C4-2B (cell line): ENCODE results near the gene TMEM44.

ENCODE experiments used
- H3K27ac ChIP-seq: fragments of 450-650 bp; 2 replicates; pipeline ENCODE4 v1.5.1; 2017
- CTCF ChIP-seq: fragments of 450-650 bp; conservative IDR thresholded peaks from 2 replicates; pipeline ENCODE4 v1.5.1; 2017; ENCODE audit warnings: mild to moderate bottlenecking
- ZFX ChIP-seq: fragments of 450-650 bp; IDR thresholded peaks from 2 replicates; pipeline ENCODE4 v1.6.1; 2017

Gene TMEM44

GRCh38 chr3:194570898-194571297 is 62.3 kb downstream of the TMEM44 start:
- H3K27ac ChIP-seq, result no peak overlapping the region
- no peak for TF ChIP-seq CTCF
- TF ChIP-seq ZFX, result no peak

GRCh38 chr3:194570235-194570634 is 63.0 kb downstream of the TMEM44 start:
- TF ChIP-seq ZFX (no peak), CTCF (no peak)
- H3K27ac ChIP-seq, result no peak overlapping the region

- no peak overlapping the region for H3K27ac ChIP-seq
- TF ChIP-seq ZFX, result no peak
- no peak for TF ChIP-seq CTCF
These were observed 64.0 kb downstream of the TMEM44 start for GRCh38 chr3:194569252-194569651.

- H3K27ac ChIP-seq, result no peak overlapping the region
- TF ChIP-seq CTCF (no peak), ZFX (no peak)
These were observed 67.5 kb downstream of the TMEM44 start for GRCh38 chr3:194565597-194566190.

- no peak overlapping the region for H3K27ac ChIP-seq
- TF ChIP-seq CTCF (no peak), ZFX (no peak)
These were observed 70.2 kb downstream of the TMEM44 start for GRCh38 chr3:194562986-194563385.

GRCh38 chr3:194561306-194561974 is 71.8 kb downstream of the TMEM44 start:
- no peak overlapping the region for H3K27ac ChIP-seq
- TF ChIP-seq ZFX, result no peak
- no peak for TF ChIP-seq CTCF

GRCh38 chr3:194560047-194560446 is 73.2 kb downstream of the TMEM44 start:
- H3K27ac ChIP-seq, result no peak overlapping the region
- TF ChIP-seq CTCF, result no peak
